Mesenchymal stem cell (in vitro differentiated cells and primary cell): ENCODE measurements around the gene CETP.
"Not testable (repeated sequence)": the region's sequence is repeated elsewhere in the genome, so short reads cannot be mapped to it uniquely, and the experiment has no call there.

ENCODE experiments used
- DNase-seq: peaks from one replicate; pipeline ENCODE4 v3.0.0-alpha.2; 2013
- H2AFZ ChIP-seq: one replicate; pipeline ENCODE4 v1.6.1; 2013; ENCODE audit warnings: low read depth, mild to moderate bottlenecking, control low read depth, inconsistent platforms, low read length, moderate library complexity
- H2AK5ac ChIP-seq: 2 replicates; pipeline ENCODE4 v1.6.1; 2013; ENCODE audit warnings: low read length, moderate library complexity, mild to moderate bottlenecking, inconsistent platforms; ENCODE audit not compliant: severe bottlenecking
- H2BK120ac ChIP-seq: one replicate; pipeline ENCODE4 v1.6.1; 2013; ENCODE audit warnings: low read depth, mild to moderate bottlenecking, inconsistent platforms, low read length, moderate library complexity
- H2BK12ac ChIP-seq, 2 experiments: one replicate each; pipeline ENCODE4 v1.6.1; 2013; ENCODE audit warnings: inconsistent platforms in 2 of 2, low read length in 2 of 2, mild to moderate bottlenecking in 2 of 2, moderate library complexity in 2 of 2, control low read depth in 1 of 2
- H2BK15ac ChIP-seq: one replicate; pipeline ENCODE4 v1.6.1; 2013; ENCODE audit warnings: mild to moderate bottlenecking, low read depth, inconsistent platforms; ENCODE audit not compliant: poor library complexity, severe bottlenecking
- H2BK5ac ChIP-seq: 2 replicates; pipeline ENCODE4 v1.6.1; 2013; ENCODE audit warnings: low read depth, mild to moderate bottlenecking, low read length, control low read depth, inconsistent platforms; ENCODE audit not compliant: poor library complexity, severe bottlenecking
- H3K14ac ChIP-seq, 2 experiments: one replicate each; pipeline ENCODE4 v1.6.1; 2013; ENCODE audit warnings: inconsistent platforms in 2 of 2, low read length in 2 of 2, control low read depth in 1 of 2, mild to moderate bottlenecking in 1 of 2, moderate library complexity in 1 of 2
- H3K18ac ChIP-seq, 2 experiments: one replicate each; pipeline ENCODE4 v1.6.1; 2013; ENCODE audit warnings: inconsistent platforms in 2 of 2, low read length in 2 of 2, control low read depth in 1 of 2, low read depth in 1 of 2, mild to moderate bottlenecking in 1 of 2
- H3K23ac ChIP-seq, 2 experiments: one replicate each; pipeline ENCODE4 v1.6.1; 2013; ENCODE audit warnings: inconsistent platforms in 2 of 2, low read length in 2 of 2, mild to moderate bottlenecking in 2 of 2, moderate library complexity in 2 of 2, control low read depth in 1 of 2
- H3K27ac ChIP-seq: 2 replicates; pipeline ENCODE4 v1.5.1; 2013; ENCODE audit warnings: mild to moderate bottlenecking, moderate library complexity, low read length, control low read depth, inconsistent platforms; ENCODE audit not compliant: poor library complexity, severe bottlenecking
- H3K27me3 ChIP-seq, 2 experiments: 2 replicates each; pipeline versions ENCODE4 v1.6.1 to v1.7.0; 2013; ENCODE audit warnings: low read length in 2 of 2, mild to moderate bottlenecking in 2 of 2, moderate library complexity in 2 of 2, control low read depth in 1 of 2, inconsistent platforms in 1 of 2; ENCODE audit not compliant: control insufficient read depth in 1 of 2, insufficient read depth in 1 of 2
- H3K36me3 ChIP-seq, 2 experiments: 2 replicates each; pipeline versions ENCODE4 v1.6.1 to v1.7.0; 2013; ENCODE audit warnings: low read length in 2 of 2, control low read depth in 1 of 2, inconsistent platforms in 1 of 2, low read depth in 1 of 2, mild to moderate bottlenecking in 1 of 2; ENCODE audit not compliant: insufficient read depth in 2 of 2, control insufficient read depth in 1 of 2
- H3K4ac ChIP-seq, 2 experiments: one replicate each; pipeline ENCODE4 v1.6.1; 2013; ENCODE audit warnings: inconsistent platforms in 2 of 2, low read length in 2 of 2, mild to moderate bottlenecking in 2 of 2, moderate library complexity in 2 of 2, control low read depth in 1 of 2, low read depth in 1 of 2
- H3K4me1 ChIP-seq: 2 replicates; pipeline ENCODE4 v1.6.1; 2013; ENCODE audit warnings: low read depth, low read length, control low read depth; ENCODE audit not compliant: control insufficient read depth, insufficient read depth
- H3K4me2 ChIP-seq: 2 replicates; pipeline ENCODE4 v1.6.1; 2013; ENCODE audit warnings: low read length, mild to moderate bottlenecking, inconsistent platforms; ENCODE audit not compliant: poor library complexity, severe bottlenecking
- H3K4me3 ChIP-seq, 2 experiments: 2 replicates each; pipeline versions ENCODE4 v1.5.1 to v1.7.0; 2013; ENCODE audit warnings: low read length in 2 of 2, mild to moderate bottlenecking in 2 of 2, control low read depth in 1 of 2, low read depth in 1 of 2; ENCODE audit not compliant: insufficient read depth in 1 of 2
- H3K79me1 ChIP-seq: replicated peaks from 2 replicates; pipeline ENCODE4 v1.6.1; 2013; ENCODE audit warnings: mild to moderate bottlenecking, control low read depth, low read length, inconsistent platforms; ENCODE audit not compliant: poor library complexity, severe bottlenecking
- H3K9ac ChIP-seq: 2 replicates; pipeline ENCODE4 v1.7.0; 2013; ENCODE audit warnings: mild to moderate bottlenecking, low read length, moderate library complexity
- H3K9me3 ChIP-seq: 2 replicates; pipeline ENCODE4 v1.7.0; 2013; ENCODE audit warnings: mild to moderate bottlenecking, low read length; ENCODE audit not compliant: control insufficient read depth
- H4K8ac ChIP-seq: one replicate; pipeline ENCODE4 v1.6.1; 2013; ENCODE audit warnings: inconsistent platforms, mild to moderate bottlenecking, low read length, moderate library complexity
- H4K91ac ChIP-seq: one replicate; pipeline ENCODE4 v1.6.1; 2013; ENCODE audit warnings: mild to moderate bottlenecking, low read length, inconsistent platforms
- WGBS: methylation state at CpG from one replicate; pipeline ENCODE4 v1.1.7; 2013; ENCODE audit warnings: mixed read lengths; 5-methylcytosine and 5-hydroxymethylcytosine counted together

The CETP gene

GRCh38 chr16:56990407-56991286, 28.9 kb downstream of the CETP start:
- H3K4me1 ChIP-seq = peaks cover 12% of the 10 kb centered on the region
- no peaks in the 10 kb centered on the region for H3K27me3 ChIP-seq
- peak overlapping the region in 1 of 2 experiments; percentile 96 for H3K4me3 ChIP-seq
- no peak overlapping the region for H2BK15ac ChIP-seq
- H2BK5ac ChIP-seq = no peak overlapping the region
- no peak overlapping the region for H3K23ac ChIP-seq
- no peaks in the 10 kb centered on the region for H3K79me1 ChIP-seq
- H3K9ac ChIP-seq = peak overlapping the region; percentile 97
- H2AK5ac ChIP-seq = no peak overlapping the region
- H4K8ac ChIP-seq = no peak overlapping the region
- H3K9me3 ChIP-seq = no peaks in the 10 kb centered on the region
- H3K4ac ChIP-seq = no peak overlapping the region
- no peak overlapping the region for H3K4me2 ChIP-seq
- no peak overlapping the region for H2AFZ ChIP-seq
- no peak overlapping the region for H3K27ac ChIP-seq
- H3K14ac ChIP-seq = peak overlapping the region in 1 of 2 experiments; percentile 74
- H2BK12ac ChIP-seq = peak overlapping the region; percentile 1 to 76
- no peak overlapping the region for H2BK120ac ChIP-seq
- DNase-seq = no peak
- H4K91ac ChIP-seq = no peak overlapping the region
- no peak overlapping the region for H3K18ac ChIP-seq
- H3K36me3 ChIP-seq = peaks cover 0 to 17% of the 10 kb centered on the region in 2 experiments
- 94% methylated on average over 13 of the region's 16 CpGs for whole genome bisulfite sequencing

DNA sequence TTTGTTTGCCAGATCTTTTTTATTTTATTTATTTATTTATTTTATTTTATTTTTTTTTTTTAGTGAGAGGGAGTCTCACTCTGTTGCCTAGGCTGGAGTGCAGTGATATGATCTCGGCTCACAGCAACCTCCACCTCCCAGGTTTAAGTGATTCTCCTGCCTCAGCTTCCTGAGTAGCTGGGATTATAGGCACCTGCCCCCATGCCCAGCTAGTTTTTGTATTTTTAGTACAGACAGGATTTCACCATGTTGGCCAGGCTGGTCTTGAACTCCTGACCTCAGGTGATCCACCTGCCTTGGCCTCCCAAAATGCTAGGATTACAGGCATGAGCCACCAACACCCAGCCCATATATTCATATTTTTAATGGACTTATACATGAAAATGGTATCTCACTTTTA, 30.7 kb downstream of the CETP start:
- Histone ChIP-seq H3K4me1 (peaks cover 11% of the 10 kb centered on the region), H3K36me3 (peaks cover 0 to 26% of the 10 kb centered on the region in 2 experiments)
- WGBS = 100% methylated on average over 1 of the region's 1 CpG
- not testable (repeated sequence) for H3K18ac ChIP-seq, H2BK120ac ChIP-seq, DNase-seq, H2BK15ac ChIP-seq, H3K27ac ChIP-seq, H2AK5ac ChIP-seq, H3K9me3 ChIP-seq, H2BK5ac ChIP-seq, H3K4me3 ChIP-seq, H3K27me3 ChIP-seq, H3K14ac ChIP-seq, H2BK12ac ChIP-seq, H4K8ac ChIP-seq, H3K79me1 ChIP-seq, H4K91ac ChIP-seq, H3K4me2 ChIP-seq, H3K23ac ChIP-seq, H3K9ac ChIP-seq, H3K4ac ChIP-seq, H2AFZ ChIP-seq

- no peak overlapping the region for H3K18ac ChIP-seq
- no peak overlapping the region for H2BK12ac ChIP-seq
- no peaks in the 10 kb centered on the region for H3K27me3 ChIP-seq
- H3K14ac ChIP-seq = no peak overlapping the region
- peaks cover 0 to 28% of the 10 kb centered on the region in 2 experiments for H3K36me3 ChIP-seq
- 64% methylated on average over 1 of the region's 2 CpGs for WGBS
- no peaks in the 10 kb centered on the region for H3K79me1 ChIP-seq
- H2BK15ac ChIP-seq = no peak overlapping the region
- no peak overlapping the region for H2AK5ac ChIP-seq
- no peak overlapping the region for H3K23ac ChIP-seq
- H3K4ac ChIP-seq = no peak overlapping the region
- no peak for DNase-seq
- H2BK120ac ChIP-seq = no peak overlapping the region
- H2AFZ ChIP-seq = no peak overlapping the region
- H3K9ac ChIP-seq = peak overlapping the region; percentile 11
- H3K27ac ChIP-seq = no peak overlapping the region
- no peak overlapping the region for H4K91ac ChIP-seq
- H3K4me1 ChIP-seq = peaks cover 11% of the 10 kb centered on the region
- H4K8ac ChIP-seq = no peak overlapping the region
- peak overlapping the region in 1 of 2 experiments; percentile 14 for H3K4me3 ChIP-seq
- no peak overlapping the region for H3K4me2 ChIP-seq
- H2BK5ac ChIP-seq = no peak overlapping the region
- H3K9me3 ChIP-seq = no peaks in the 10 kb centered on the region
Measured at GRCh38 chr16:56993204-56993603, 31.5 kb downstream of the CETP start.

- no peaks in the 10 kb centered on the region for H3K9me3 ChIP-seq
- peak overlapping the region in 1 of 2 experiments; percentile 58 for H3K18ac ChIP-seq
- H3K4me3 ChIP-seq = no peak overlapping the region
- no peak overlapping the region for H3K4ac ChIP-seq
- H2BK15ac ChIP-seq = no peak overlapping the region
- peaks cover 4% of the 10 kb centered on the region for H3K4me1 ChIP-seq
- H3K27me3 ChIP-seq = no peaks in the 10 kb centered on the region
- H3K36me3 ChIP-seq = peaks cover 0 to 35% of the 10 kb centered on the region in 2 experiments
- H3K4me2 ChIP-seq = no peak overlapping the region
- H3K27ac ChIP-seq = no peak overlapping the region
- no peak overlapping the region for H2BK12ac ChIP-seq
- no peak overlapping the region for H2AK5ac ChIP-seq
- DNase-seq = no peak
- H3K14ac ChIP-seq = peak overlapping the region in 1 of 2 experiments; percentile 5
- H3K79me1 ChIP-seq = peaks cover 1% of the 10 kb centered on the region
- no peak overlapping the region for H3K23ac ChIP-seq
- no peak overlapping the region for H2BK5ac ChIP-seq
- no peak overlapping the region for H4K91ac ChIP-seq
- H3K9ac ChIP-seq = no peak overlapping the region
- no peak overlapping the region for H4K8ac ChIP-seq
- H2AFZ ChIP-seq = no peak overlapping the region
- no peak overlapping the region for H2BK120ac ChIP-seq
- 74% methylated on average over 5 of the region's 5 CpGs for WGBS
Measured at GRCh38 chr16:56994311-56994710, 32.6 kb downstream of the CETP start.
